ENCODE results near the gene EVI5. TPM values are rescaled to one million over a fixed set of nuclear protein-coding genes. Genes with fewer than 3 reads are reported as not detected.

EVI5 gene
- total and polyA plus RNA-seq, 10 of the 15 experiments (the other 5 are each of a cell fraction or from before 2014, with no cell fraction given) = 0.27 to 6.8 (median 1.7) TPM

DNA sequence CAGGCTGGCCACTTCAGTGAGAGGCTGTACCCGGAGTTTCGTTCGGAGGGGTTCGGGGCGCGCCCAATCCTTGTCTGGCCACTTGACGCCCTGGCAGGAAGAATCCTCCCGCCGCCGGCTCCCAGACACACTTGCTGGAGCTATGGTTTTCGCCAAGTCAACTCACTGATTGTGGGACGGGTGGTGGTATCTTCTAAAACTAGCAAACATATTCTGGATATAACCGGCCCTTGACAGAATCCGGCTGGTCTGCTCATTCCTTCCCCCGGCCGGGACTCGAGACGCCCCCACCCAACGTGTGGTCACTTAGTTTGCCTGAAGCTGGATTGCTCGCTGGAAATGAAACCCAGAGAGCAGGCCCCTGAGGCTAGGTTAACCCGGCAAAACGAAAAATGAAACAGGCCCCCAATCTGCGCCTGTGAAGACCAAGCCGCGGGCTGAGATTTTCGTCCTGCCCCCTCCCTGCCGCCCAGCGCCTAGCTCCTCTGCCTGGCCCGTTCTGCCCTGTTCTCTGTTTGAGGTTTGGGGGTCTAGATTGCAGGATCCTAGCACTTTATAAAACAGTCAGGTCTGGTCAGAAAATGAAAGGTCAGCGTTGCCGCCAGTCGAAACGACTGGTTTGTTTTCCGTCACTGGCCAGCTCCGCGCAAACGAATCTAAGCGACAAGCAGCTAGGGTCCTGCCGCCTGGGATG is 302.8 kb downstream of the EVI5 start:
- peaks cover 0 to 9% of the 10 kb centered on the region in 2 experiments; a peak in 2 of 4 replicates for H3K36me3 ChIP-seq (ENCODE audit: control insufficient read depth in 2 of 2, insufficient read depth in 2 of 2, low read length in 1 of 2)
- SMC1A ChIA-PET (ENCODE audit: uncharacterized antibody, unreplicated experiment) = interaction anchor here (0.6 to 8.6 kb wide), 18 partner anchors 8 to 1761 kb away, joined by 3 to 100 read pairs (median 4); no protein-coding TSS in a partner anchor
- RAD21 ChIA-PET (ENCODE audit: unreplicated experiment) = interaction anchor here (0.9 to 9.0 kb wide), 15 partner anchors 8 to 191 kb away, joined by 3 to 138 read pairs (median 3); no protein-coding TSS in a partner anchor
- H3K9ac ChIP-seq (ENCODE audit: control insufficient read depth, insufficient read depth, low read length) = peak overlapping the region; percentile 41; the same call in 1 of the 2 replicates
- H3K4me3 ChIP-seq = peak overlapping the region; percentile 93
- H3K9me3 ChIP-seq (replicated peaks; ENCODE audit: control insufficient read depth, insufficient read depth, low read length) = no peaks in the 10 kb centered on the region
- CTCF ChIA-PET = interaction anchor here (0.8 to 10.1 kb wide), 15 partner anchors 8 to 174 kb away, joined by 3 to 60 read pairs (median 5); no protein-coding TSS in a partner anchor
- DNase-seq (ENCODE audit: low read depth, low spot score) (no peak), FAIRE-seq (peak; percentile 13), ATAC-seq (no peak)
- TSS peak; percentile 16 for BruUV-seq (replicated peaks)
- peak overlapping the region; percentile 76 for H3K4me2 ChIP-seq (ENCODE audit: control insufficient read depth, insufficient read depth)
- in situ Hi-C loops (cut with MboI) = loop anchor here (5.0 kb wide), 1 partner anchor 105 kb away; no protein-coding TSS in a partner anchor
- H3K4me1 ChIP-seq (ENCODE audit: control insufficient read depth, insufficient read depth, low read length) = peaks cover 10% of the 10 kb centered on the region
- H4K20me1 ChIP-seq (ENCODE audit: control insufficient read depth, insufficient read depth) = no peaks in the 10 kb centered on the region
- intact Hi-C loops (cut with micrococcal nuclease; ENCODE audit: unreplicated experiment) = loop anchor here (5.0 kb wide), 1 partner anchor 170 kb away; no protein-coding TSS in a partner anchor
- H3K27me3 ChIP-seq (replicated peaks in 1 of 2; ENCODE audit: control insufficient read depth in 2 of 2, insufficient read depth in 2 of 2, low read length in 1 of 2) = no peaks in the 10 kb centered on the region
- peak overlapping the region; percentile 73; the same call in 1 of the 2 replicates for H2AFZ ChIP-seq (ENCODE audit: control insufficient read depth, low read depth, low read length)
- no peak overlapping the region for H3K27ac ChIP-seq (ENCODE audit: control insufficient read depth, insufficient read depth)
- TF ChIP-seq PAX5 (IDR thresholded peaks at IDR 0.05; ENCODE audit: borderline replicate concordance, low read depth, low read length) = no peak
- TF ChIP-seq SIN3A (IDR thresholded peaks at IDR 0.05; ENCODE audit: low read depth, low read length) = 0 out of 2 replicates have a peak, but pooled peaks have one; percentile 66
- POLR2A ChIA-PET = interaction anchor here (0.8 to 8.7 kb wide), 5 partner anchors 8 to 106 kb away, joined by 3 to 77 read pairs (median 4); no protein-coding TSS in a partner anchor
- no peaks in the 10 kb centered on the region for H3K79me2 ChIP-seq (ENCODE audit: control insufficient read depth, insufficient read depth, low read length)
- 55% methylated on average over 39 of the region's 39 CpGs for WGBS (ENCODE audit: insufficient coverage, insufficient replicate concordance, low lambda C conversion rate, missing lambda C conversion rate)

DNA sequence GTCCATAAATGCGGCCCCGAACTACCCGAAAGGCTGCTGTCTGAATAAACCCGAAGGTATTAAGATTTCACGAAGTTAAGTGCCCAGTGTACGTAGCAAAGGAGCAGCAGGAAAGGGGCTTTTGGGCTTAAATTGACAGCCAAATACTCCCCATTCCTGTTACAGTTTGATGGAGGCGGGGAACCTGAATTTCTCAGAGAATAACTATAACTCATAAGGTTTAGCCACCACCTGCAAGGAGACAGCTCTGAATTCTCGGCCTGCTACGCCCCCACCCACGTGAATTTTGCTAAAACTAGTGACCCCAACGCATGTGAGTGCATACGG is 303.3 kb downstream of the EVI5 start:
- ChIA-PET CTCF (interaction anchor here (1.3 to 10.1 kb wide), 5 partner anchors 9 to 173 kb away, joined by 3 to 60 read pairs (median 7); no protein-coding TSS in a partner anchor), SMC1A (ENCODE audit: uncharacterized antibody, unreplicated experiment) (interaction anchor here (0.6 to 2.5 kb wide), 5 partner anchors 10 to 1760 kb away, joined by 3 to 8 read pairs (median 8); no protein-coding TSS in a partner anchor), POLR2A (no interaction called here), RAD21 (ENCODE audit: unreplicated experiment) (interaction anchor here (1.0 to 7.5 kb wide), 4 partner anchors 7 to 171 kb away, joined by 3 to 69 read pairs (median 10); no protein-coding TSS in a partner anchor)
- peaks cover 0 to 9% of the 10 kb centered on the region in 2 experiments; a peak in 2 of 4 replicates for H3K36me3 ChIP-seq (ENCODE audit: control insufficient read depth in 2 of 2, insufficient read depth in 2 of 2, low read length in 1 of 2)
- no peaks in the 10 kb centered on the region for H3K27me3 ChIP-seq (replicated peaks in 1 of 2; ENCODE audit: control insufficient read depth in 2 of 2, insufficient read depth in 2 of 2, low read length in 1 of 2)
- 99% methylated on average over 12 of the region's 12 CpGs for WGBS (ENCODE audit: insufficient coverage, insufficient replicate concordance, low lambda C conversion rate, missing lambda C conversion rate)
- no peak overlapping the region for H3K27ac ChIP-seq (ENCODE audit: control insufficient read depth, insufficient read depth)
- H3K4me3 ChIP-seq = no peak overlapping the region
- DNase-seq (ENCODE audit: low read depth, low spot score) = no peak
- no peak overlapping the region for H3K4me2 ChIP-seq (ENCODE audit: control insufficient read depth, insufficient read depth)
- intact Hi-C loops (cut with micrococcal nuclease; ENCODE audit: unreplicated experiment) (loop anchor here (5.0 kb wide), 1 partner anchor 169 kb away; no protein-coding TSS in a partner anchor), in situ Hi-C loops (cut with MboI) (loop anchor here (5.0 kb wide), 1 partner anchor 106 kb away; no protein-coding TSS in a partner anchor)
- no peak overlapping the region for H3K9ac ChIP-seq (ENCODE audit: control insufficient read depth, insufficient read depth, low read length)
- BruUV-seq (replicated peaks) = no TSS peak
- peaks cover 13% of the 10 kb centered on the region for H3K4me1 ChIP-seq (ENCODE audit: control insufficient read depth, insufficient read depth, low read length)
- H3K9me3 ChIP-seq (replicated peaks; ENCODE audit: control insufficient read depth, insufficient read depth, low read length) = no peaks in the 10 kb centered on the region
- H3K79me2 ChIP-seq (ENCODE audit: control insufficient read depth, insufficient read depth, low read length) = no peaks in the 10 kb centered on the region
- no peak for ATAC-seq
- no peaks in the 10 kb centered on the region for H4K20me1 ChIP-seq (ENCODE audit: control insufficient read depth, insufficient read depth)
- TF ChIP-seq, protein P1, sequence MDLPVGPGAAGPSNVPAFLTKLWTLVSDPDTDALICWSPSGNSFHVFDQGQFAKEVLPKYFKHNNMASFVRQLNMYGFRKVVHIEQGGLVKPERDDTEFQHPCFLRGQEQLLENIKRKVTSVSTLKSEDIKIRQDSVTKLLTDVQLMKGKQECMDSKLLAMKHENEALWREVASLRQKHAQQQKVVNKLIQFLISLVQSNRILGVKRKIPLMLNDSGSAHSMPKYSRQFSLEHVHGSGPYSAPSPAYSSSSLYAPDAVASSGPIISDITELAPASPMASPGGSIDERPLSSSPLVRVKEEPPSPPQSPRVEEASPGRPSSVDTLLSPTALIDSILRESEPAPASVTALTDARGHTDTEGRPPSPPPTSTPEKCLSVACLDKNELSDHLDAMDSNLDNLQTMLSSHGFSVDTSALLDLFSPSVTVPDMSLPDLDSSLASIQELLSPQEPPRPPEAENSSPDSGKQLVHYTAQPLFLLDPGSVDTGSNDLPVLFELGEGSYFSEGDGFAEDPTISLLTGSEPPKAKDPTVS (IDR thresholded peaks at IDR 0.05; ENCODE audit: low read depth, low read length) = no peak
- TF ChIP-seq KDM1A (IDR thresholded peaks at IDR 0.05; ENCODE audit: borderline replicate concordance) = no peak
- FAIRE-seq = no peak
- no peak overlapping the region for H2AFZ ChIP-seq (ENCODE audit: control insufficient read depth, low read depth, low read length)
